HG02981 (cell line): ENCODE measurements around the gene FBXO2.
"Not testable (repeated sequence)": the region's sequence is repeated elsewhere in the genome, so short reads cannot be mapped to it uniquely, and the experiment has no call there.

Experiments
- ATAC-seq: cut with Tn5 transposase; IDR thresholded peaks from one replicate; pipeline ENCODE4 v1.9.1; 2021; ENCODE audit warnings: mild to moderate bottlenecking, moderate library complexity; ENCODE audit not compliant: unreplicated experiment

FBXO2 gene

GRCh38 chr1:11634365-11635192, 19.6 kb downstream of the FBXO2 start:
- ATAC-seq, result no peak

GRCh38 chr1:11629184-11630016, 24.8 kb downstream of the FBXO2 start:
- no peak for ATAC-seq

GRCh38 chr1:11628767-11629166, 25.5 kb downstream of the FBXO2 start:
- ATAC-seq, result no peak

GRCh38 chr1:11626551-11626950, 27.7 kb downstream of the FBXO2 start:
- ATAC-seq, result no peak

- no peak for ATAC-seq
Measured at GRCh38 chr1:11623702-11624101, 30.5 kb downstream of the FBXO2 start.

GRCh38 chr1:11622398-11622797, 31.8 kb downstream of the FBXO2 start:
- no peak for ATAC-seq

- ATAC-seq, result no peak
Measured at GRCh38 chr1:11620924-11621323, 33.3 kb downstream of the FBXO2 start.

- no peak for ATAC-seq
Measured at GRCh38 chr1:11620405-11620804, 33.8 kb downstream of the FBXO2 start.

GRCh38 chr1:11617741-11618140, 36.5 kb downstream of the FBXO2 start:
- no peak for ATAC-seq

- no peak for ATAC-seq
Measured at GRCh38 chr1:11617314-11617713, 36.9 kb downstream of the FBXO2 start.

- no peak for ATAC-seq
Measured at GRCh38 chr1:11616766-11617165, 37.5 kb downstream of the FBXO2 start.

- no peak for ATAC-seq
Measured at GRCh38 chr1:11615090-11615489, 39.1 kb downstream of the FBXO2 start.

GRCh38 chr1:11613347-11613746, 40.9 kb downstream of the FBXO2 start:
- no peak for ATAC-seq

GRCh38 chr1:11611638-11612327, 42.4 kb downstream of the FBXO2 start:
- ATAC-seq, result no peak

- no peak for ATAC-seq
Measured at GRCh38 chr1:11610629-11611180, 43.5 kb downstream of the FBXO2 start.

- ATAC-seq, result not testable (repeated sequence)
Measured at GRCh38 chr1:11609378-11609777, 44.9 kb downstream of the FBXO2 start.

- not testable (repeated sequence) for ATAC-seq
Measured at GRCh38 chr1:11608596-11609130, 45.6 kb downstream of the FBXO2 start.

GRCh38 chr1:11606775-11607174, 47.5 kb downstream of the FBXO2 start:
- no peak for ATAC-seq

GRCh38 chr1:11602981-11603380, 51.2 kb downstream of the FBXO2 start:
- no peak for ATAC-seq

GRCh38 chr1:11602424-11602823, 51.8 kb downstream of the FBXO2 start:
- no peak for ATAC-seq

- no peak for ATAC-seq
Measured at GRCh38 chr1:11600836-11601235, 53.4 kb downstream of the FBXO2 start.
